HEK293 (cell line): Measurements from ENCODE around the gene PKP3.

Source experiments
- CTCF ChIA-PET: fragments of 350-600 bp; formaldehyde crosslinking; extraction: SDS; loops from one replicate; lab custom pipeline; 2021; ENCODE audit warnings: antibody characterized with exemption; lab: Yijun Ruan, JAX
- POLR2A ChIA-PET: fragments of 300-600 bp; formaldehyde crosslinking; extraction: SDS; loops from one replicate; lab custom pipeline; 2020; ENCODE audit warnings: antibody characterized with exemption, inconsistent platforms; lab: Yijun Ruan, JAX
- H3K27ac ChIP-seq: fragments of 200-500 bp; sonication (Bioruptor generic); 2 replicates; pipeline ENCODE4 v1.5.1; 2014; ENCODE audit warnings: low read depth, low read length, control low read depth, inconsistent platforms; ENCODE audit errors: extremely low read depth
- H3K36me3 ChIP-seq, 2 experiments: fragments of 200-500 bp in 1 of 2; sonication (Bioruptor generic) in 1 of 2; 1 replicate in 1 of 2; 2 replicates in 1 of 2; pipeline ENCODE4 v1.5.1; 2014 to 2017; ENCODE audit warnings: inconsistent platforms in 2 of 2, low read length in 2 of 2; ENCODE audit not compliant: control insufficient read depth in 2 of 2, insufficient read depth in 1 of 2
- H3K4me1 ChIP-seq: fragments of 200-500 bp; sonication (Bioruptor generic); 2 replicates; pipeline ENCODE4 v1.5.1; 2014; ENCODE audit warnings: mild to moderate bottlenecking, low read length, inconsistent platforms; ENCODE audit not compliant: control insufficient read depth, insufficient read depth
- H3K4me3 ChIP-seq: 2 replicates; pipeline ENCODE4 v1.5.1; 2011; ENCODE audit warnings: low read depth, mild to moderate bottlenecking, control low read depth, low read length, moderate library complexity
- H3K9me3 ChIP-seq: fragments of 200-500 bp; sonication (Bioruptor generic); 2 replicates; pipeline ENCODE4 v1.5.1; 2014; ENCODE audit warnings: low read depth, low read length, inconsistent platforms; ENCODE audit not compliant: control insufficient read depth, insufficient read depth
- EGR2 ChIP-seq: fragments of 450-650 bp; formaldehyde crosslinking; IDR thresholded peaks from 2 replicates; pipeline ENCODE4 v1.5.1; 2016; ENCODE audit warnings: low read depth, missing biosample characterization, missing genetic modification characterization
- KLF1 ChIP-seq: fragments of 450-650 bp; formaldehyde crosslinking; IDR thresholded peaks from 2 replicates; pipeline ENCODE4 v1.5.1; 2016; ENCODE audit warnings: missing biosample characterization, missing genetic modification characterization
- MZF1 ChIP-seq: fragments of 450-650 bp; formaldehyde crosslinking; IDR thresholded peaks from 2 replicates; pipeline ENCODE4 v1.5.1; 2017; ENCODE audit warnings: missing biosample characterization, missing genetic modification characterization, borderline replicate concordance
- SP2 ChIP-seq: fragments of 450-650 bp; formaldehyde crosslinking; IDR thresholded peaks from 2 replicates; pipeline ENCODE4 v1.5.1; 2016; ENCODE audit warnings: missing biosample characterization, missing genetic modification characterization
- ZBTB20 ChIP-seq: fragments of 450-650 bp; formaldehyde crosslinking; IDR thresholded peaks from 2 replicates; pipeline ENCODE4 v1.5.1; 2016; ENCODE audit warnings: missing biosample characterization, missing genetic modification characterization
- ZFHX2 ChIP-seq: fragments of 450-650 bp; formaldehyde crosslinking; conservative IDR thresholded peaks from 2 replicates; pipeline ENCODE4 v1.5.1; 2016; ENCODE audit warnings: missing biosample characterization, missing genetic modification characterization
- ZIC2 ChIP-seq: fragments of 450-650 bp; formaldehyde crosslinking; IDR thresholded peaks from 2 replicates; pipeline ENCODE4 v1.5.1; 2016; ENCODE audit warnings: missing biosample characterization, missing genetic modification characterization
- ZNF146 ChIP-seq: fragments of 450-650 bp; formaldehyde crosslinking; IDR thresholded peaks from 2 replicates; pipeline ENCODE4 v1.5.1; 2016; ENCODE audit warnings: missing biosample characterization, missing genetic modification characterization
- ZNF335 ChIP-seq: fragments of 450-650 bp; formaldehyde crosslinking; conservative IDR thresholded peaks from 2 replicates; pipeline ENCODE4 v1.5.1; 2016; ENCODE audit warnings: missing biosample characterization, missing genetic modification characterization
- ZNF530 ChIP-seq: fragments of 450-650 bp; formaldehyde crosslinking; IDR thresholded peaks from 2 replicates; pipeline ENCODE4 v1.5.1; 2016; ENCODE audit warnings: low read depth, missing biosample characterization, missing genetic modification characterization
- ZNF677 ChIP-seq: fragments of 450-650 bp; IDR thresholded peaks from 2 replicates; pipeline ENCODE4 v1.5.0; 2018; ENCODE audit warnings: missing biosample characterization, mild to moderate bottlenecking, missing genetic modification characterization, moderate library complexity
- ZSCAN16 ChIP-seq: fragments of 450-650 bp; formaldehyde crosslinking; IDR thresholded peaks from 2 replicates; pipeline ENCODE4 v1.5.1; 2016; ENCODE audit warnings: missing biosample characterization, missing genetic modification characterization
- TF ChIP-seq, protein P1 (sequence below): fragments of 450-650 bp; formaldehyde crosslinking; IDR thresholded peaks from 2 replicates; pipeline ENCODE4 v1.5.1; 2016; ENCODE audit warnings: missing biosample characterization, missing genetic modification characterization

The PKP3 gene

DNA sequence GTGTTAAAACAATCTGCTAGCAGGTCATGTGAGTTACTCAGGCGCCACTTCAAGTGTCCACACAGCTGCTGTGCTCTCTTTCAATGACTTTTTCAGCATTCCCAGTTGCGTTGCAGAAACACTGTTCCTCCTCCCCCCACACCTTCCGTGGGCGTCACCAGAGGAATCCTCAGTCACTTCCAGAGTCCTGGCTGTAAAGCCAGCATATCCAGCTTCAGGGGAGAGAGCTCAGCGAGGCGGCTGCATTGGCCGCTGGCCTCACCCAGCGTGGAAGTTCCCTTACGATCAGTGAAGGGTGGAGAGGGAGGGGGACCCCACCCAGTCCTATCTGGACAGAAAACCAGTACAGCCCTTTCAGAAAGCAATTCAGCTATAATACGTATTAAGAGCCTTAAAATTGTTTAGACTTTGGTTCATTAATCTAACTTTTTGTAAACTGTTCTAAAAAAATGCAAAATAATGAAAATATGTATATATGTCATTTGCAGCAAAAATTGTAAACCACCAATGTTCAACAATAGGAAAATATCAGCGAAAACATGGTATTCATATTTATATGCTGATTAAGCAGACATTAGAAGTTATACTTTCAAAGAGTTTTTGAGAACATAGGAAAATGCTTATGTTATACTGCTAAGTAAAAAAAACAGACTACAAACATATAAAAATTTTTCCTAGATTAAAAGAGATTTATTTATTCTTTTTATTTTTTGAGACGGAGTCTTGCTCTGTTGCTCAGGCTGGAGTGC, 50.6 kb downstream of the PKP3 start:
- no peak overlapping the region for H3K27ac ChIP-seq
- ChIA-PET CTCF (interaction anchor here (0.9 to 1.6 kb wide), 3 partner anchors 29 to 194 kb away, joined by 3 to 15 read pairs (median 4); partner anchors contain the start of gene SIGIRR), POLR2A (no interaction called here)

DNA sequence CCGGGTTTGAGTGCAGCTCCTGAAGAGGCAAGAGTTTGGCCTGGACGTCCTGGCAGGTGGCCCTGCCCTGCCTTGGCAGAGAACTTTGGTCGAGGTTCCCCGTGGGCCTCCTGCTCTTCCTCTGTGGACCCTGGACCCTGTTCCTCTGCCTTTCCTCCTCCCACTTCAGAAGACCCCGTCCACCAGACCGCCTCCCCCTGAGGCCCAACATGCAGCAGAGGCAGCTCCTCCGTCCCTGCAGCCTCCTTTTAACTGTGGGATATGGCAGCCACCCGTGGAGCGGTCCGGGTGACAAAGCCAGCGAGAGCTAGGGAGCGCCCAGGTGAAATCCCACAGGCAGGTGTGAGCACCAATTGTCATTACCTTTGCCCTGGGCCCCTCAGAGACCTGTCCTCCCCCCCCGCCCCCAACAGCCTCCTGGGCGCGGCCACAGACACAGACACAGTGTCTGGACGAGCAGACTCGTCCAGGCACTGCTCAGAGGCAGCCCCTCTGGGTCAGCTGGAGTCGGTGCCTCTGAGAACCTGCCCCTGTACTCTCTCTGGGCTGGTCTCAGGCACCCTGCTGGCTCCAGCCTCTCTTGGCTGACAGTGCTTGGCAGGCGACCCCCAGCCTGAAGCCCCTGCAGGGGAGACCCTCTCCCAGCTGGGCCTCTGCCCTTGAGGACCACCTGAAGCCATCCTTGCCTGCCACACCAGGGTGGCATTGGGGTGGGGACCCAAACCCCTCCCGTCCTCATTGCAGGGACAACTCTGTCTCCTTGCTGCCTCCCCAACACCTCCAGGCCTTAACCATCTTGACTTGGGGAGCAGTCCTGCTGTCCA, 52.0 kb downstream of the PKP3 start:
- ChIA-PET CTCF (interaction anchor here (0.5 to 0.9 kb wide), 3 partner anchors 58 to 196 kb away, joined by 3 read pairs; no protein-coding TSS in a partner anchor), POLR2A (no interaction called here)
- H3K9me3 ChIP-seq, result no peaks in the 10 kb centered on the region
- TF ChIP-seq ZNF335, result 0 out of 2 replicates have a peak, but pooled peaks have one; percentile 12
- no peak for TF ChIP-seq ZSCAN16 (tag by site-specific recombination)
- TF ChIP-seq ZIC2, result peak; percentile 45; the same call in 1 of the 2 replicates
- no peak for TF ChIP-seq SP2 (tag by site-specific recombination)
- TF ChIP-seq, all 188 proteins: peak for 2
- Histone ChIP-seq H3K4me1 (no peaks in the 10 kb centered on the region), H3K36me3 (no peaks in the 10 kb centered on the region), H3K27ac (no peak overlapping the region), H3K4me3 (no peak overlapping the region)

More for the DNA sequence above, 50.6 kb downstream of the PKP3 start:
- Histone ChIP-seq H3K36me3 (no peaks in the 10 kb centered on the region), H3K4me1 (no peaks in the 10 kb centered on the region), H3K4me3 (no peak overlapping the region), H3K9me3 (no peaks in the 10 kb centered on the region)
- TF ChIP-seq EGR2 (tag by site-specific recombination), result peak; percentile 54; the same call in 1 of the 2 replicates
- TF ChIP-seq ZBTB20 (tag by site-specific recombination), result peak; percentile 73
- no peak for TF ChIP-seq ZNF530
- TF ChIP-seq ZNF677 (tag by site-specific recombination), result no peak
- TF ChIP-seq ZFHX2 (tag by site-specific recombination), result peak; percentile 76
- TF ChIP-seq MZF1 (tag by site-specific recombination), result peak; percentile 43; the same call in 1 of the 2 replicates
- 0 out of 2 replicates have a peak, but pooled peaks have one; percentile 6 for TF ChIP-seq SP2 (tag by site-specific recombination)
- TF ChIP-seq, protein P1, sequence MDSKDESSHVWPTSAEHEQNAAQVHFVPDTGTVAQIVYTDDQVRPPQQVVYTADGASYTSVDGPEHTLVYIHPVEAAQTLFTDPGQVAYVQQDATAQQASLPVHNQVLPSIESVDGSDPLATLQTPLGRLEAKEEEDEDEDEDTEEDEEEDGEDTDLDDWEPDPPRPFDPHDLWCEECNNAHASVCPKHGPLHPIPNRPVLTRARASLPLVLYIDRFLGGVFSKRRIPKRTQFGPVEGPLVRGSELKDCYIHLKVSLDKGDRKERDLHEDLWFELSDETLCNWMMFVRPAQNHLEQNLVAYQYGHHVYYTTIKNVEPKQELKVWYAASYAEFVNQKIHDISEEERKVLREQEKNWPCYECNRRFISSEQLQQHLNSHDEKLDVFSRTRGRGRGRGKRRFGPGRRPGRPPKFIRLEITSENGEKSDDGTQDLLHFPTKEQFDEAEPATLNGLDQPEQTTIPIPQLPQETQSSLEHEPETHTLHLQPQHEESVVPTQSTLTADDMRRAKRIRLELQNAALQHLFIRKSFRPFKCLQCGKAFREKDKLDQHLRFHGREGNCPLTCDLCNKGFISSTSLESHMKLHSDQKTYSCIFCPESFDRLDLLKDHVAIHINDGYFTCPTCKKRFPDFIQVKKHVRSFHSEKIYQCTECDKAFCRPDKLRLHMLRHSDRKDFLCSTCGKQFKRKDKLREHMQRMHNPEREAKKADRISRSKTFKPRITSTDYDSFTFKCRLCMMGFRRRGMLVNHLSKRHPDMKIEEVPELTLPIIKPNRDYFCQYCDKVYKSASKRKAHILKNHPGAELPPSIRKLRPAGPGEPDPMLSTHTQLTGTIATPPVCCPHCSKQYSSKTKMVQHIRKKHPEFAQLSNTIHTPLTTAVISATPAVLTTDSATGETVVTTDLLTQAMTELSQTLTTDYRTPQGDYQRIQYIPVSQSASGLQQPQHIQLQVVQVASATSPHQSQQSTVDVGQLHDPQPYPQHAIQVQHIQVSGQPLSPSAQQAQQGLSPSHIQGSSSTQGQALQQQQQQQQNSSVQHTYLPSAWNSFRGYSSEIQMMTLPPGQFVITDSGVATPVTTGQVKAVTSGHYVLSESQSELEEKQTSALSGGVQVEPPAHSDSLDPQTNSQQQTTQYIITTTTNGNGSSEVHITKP, result peak; percentile 33; the same call in 1 of the 2 replicates
- TF ChIP-seq, all 188 proteins: peak for 6

DNA sequence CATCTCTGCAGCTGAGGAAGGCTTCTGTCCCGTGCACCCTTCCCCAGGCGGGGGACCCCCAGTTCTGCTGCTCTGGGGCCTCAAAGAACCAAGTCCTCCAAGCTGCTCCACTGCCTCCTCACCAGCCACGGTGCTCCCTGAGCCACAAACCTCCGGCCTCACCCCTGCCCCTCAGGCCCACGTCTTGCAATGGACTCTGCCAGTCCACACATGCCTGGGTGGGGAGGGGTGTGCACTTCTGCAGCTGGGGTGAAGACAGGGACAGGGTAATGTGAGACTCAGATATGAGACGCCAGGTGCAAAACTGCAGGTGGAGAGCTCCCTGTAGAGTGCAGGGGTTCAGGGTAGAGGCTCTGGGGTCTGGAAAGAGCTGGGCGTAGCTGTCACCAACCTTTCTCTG, 52.9 kb downstream of the PKP3 start:
- TF ChIP-seq KLF1, result peak; percentile 47; the same call in 1 of the 2 replicates
- no peak for TF ChIP-seq ZNF146
- TF ChIP-seq, protein P1, result 0 out of 2 replicates have a peak, but pooled peaks have one; percentile 17
- TF ChIP-seq, all 188 proteins: peak for 2
- no peak overlapping the region for H3K4me3 ChIP-seq
- no peaks in the 10 kb centered on the region for H3K4me1 ChIP-seq
- H3K9me3 ChIP-seq, result no peaks in the 10 kb centered on the region
- H3K27ac ChIP-seq, result no peak overlapping the region
- peaks cover 0 to 4% of the 10 kb centered on the region in 2 experiments; a peak in 1 of 3 replicates for H3K36me3 ChIP-seq
- CTCF ChIA-PET, result interaction anchor here (0.9 to 3.0 kb wide), 3 partner anchors 50 to 228 kb away, joined by 3 to 12 read pairs (median 5); no protein-coding TSS in a partner anchor
- POLR2A ChIA-PET, result interaction anchor here (2.5 kb wide), 1 partner anchor 40 kb away, joined by 15 read pairs; no protein-coding TSS in a partner anchor
